HG03060 (cell line): ENCODE results near the gene FRZB.
"Not testable (repeated sequence)": the region's sequence is repeated elsewhere in the genome, so short reads cannot be mapped to it uniquely, and the experiment has no call there.

ENCODE experiments used
- ATAC-seq: cut with Tn5 transposase; IDR thresholded peaks from one replicate; pipeline ENCODE4 v1.9.1; 2021; ENCODE audit warnings: low read depth, moderate number of reproducible peaks; ENCODE audit not compliant: unreplicated experiment

Gene FRZB

DNA sequence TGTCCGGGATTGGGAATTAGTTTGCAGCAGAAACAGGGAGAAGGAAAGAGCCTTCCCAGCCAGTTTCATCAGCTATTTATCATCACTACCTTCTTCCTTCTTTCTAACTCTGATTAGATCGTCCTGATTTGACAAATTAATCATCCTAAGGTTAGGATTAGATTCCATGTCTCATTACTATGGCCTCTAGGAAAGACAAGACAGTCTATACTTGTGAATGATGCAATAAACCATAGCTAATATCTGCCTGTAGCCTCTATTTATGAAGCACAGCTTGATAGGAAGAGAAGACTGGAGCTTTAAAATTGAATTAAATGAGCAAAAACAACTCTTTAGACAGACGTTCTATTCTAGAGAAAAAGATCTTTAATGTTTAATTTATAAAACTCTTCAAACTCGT lies 25.2 kb upstream of the FRZB start:
- ATAC-seq: no peak

DNA sequence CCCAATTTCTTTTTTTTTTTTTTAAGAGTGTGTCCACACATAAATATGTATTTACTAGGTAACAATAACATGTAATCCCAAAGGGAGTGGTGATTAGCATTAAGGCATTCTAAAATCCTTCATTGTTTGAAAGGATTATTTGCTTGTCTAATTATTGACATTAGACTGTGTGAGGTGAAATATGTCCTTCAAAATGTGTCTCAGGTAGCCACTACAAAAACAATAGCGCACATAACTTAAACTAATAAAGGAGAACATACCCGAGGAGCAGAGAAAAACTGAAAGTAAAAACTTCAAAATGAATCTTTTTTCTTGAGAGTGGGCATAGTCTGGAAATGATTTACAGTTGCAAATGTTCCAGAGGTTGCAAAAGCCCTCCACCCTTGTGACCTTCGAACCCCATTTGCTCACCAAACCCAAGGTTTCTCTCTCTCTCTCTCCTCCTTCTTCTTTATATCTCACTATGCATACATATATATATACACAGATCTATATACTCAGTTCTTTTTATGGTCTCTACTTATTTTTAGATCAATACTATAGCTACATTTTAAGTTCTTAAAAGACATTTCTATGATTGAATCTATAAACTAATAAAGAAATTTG lies 24.4 kb upstream of the FRZB start:
- ATAC-seq: no peak

DNA sequence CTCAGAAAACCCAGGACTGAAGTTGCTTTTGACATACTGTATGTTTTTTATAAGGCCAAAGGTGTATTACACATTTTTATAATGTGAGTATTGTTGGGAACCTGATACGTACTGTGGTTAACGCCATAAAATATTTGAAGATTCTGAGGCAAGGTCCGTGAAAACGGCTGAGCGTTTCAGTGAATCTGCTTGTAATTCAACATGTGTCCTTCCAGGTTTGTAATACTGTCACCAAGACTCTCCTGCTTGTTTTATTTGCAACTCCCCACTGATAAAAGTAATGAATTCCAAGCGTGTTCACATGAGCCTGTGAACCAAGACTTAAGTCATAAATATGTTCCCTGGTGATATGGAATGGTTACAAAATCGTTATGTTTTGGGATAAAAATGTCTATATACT lies 23.9 kb upstream of the FRZB start:
- no peak for ATAC-seq

DNA sequence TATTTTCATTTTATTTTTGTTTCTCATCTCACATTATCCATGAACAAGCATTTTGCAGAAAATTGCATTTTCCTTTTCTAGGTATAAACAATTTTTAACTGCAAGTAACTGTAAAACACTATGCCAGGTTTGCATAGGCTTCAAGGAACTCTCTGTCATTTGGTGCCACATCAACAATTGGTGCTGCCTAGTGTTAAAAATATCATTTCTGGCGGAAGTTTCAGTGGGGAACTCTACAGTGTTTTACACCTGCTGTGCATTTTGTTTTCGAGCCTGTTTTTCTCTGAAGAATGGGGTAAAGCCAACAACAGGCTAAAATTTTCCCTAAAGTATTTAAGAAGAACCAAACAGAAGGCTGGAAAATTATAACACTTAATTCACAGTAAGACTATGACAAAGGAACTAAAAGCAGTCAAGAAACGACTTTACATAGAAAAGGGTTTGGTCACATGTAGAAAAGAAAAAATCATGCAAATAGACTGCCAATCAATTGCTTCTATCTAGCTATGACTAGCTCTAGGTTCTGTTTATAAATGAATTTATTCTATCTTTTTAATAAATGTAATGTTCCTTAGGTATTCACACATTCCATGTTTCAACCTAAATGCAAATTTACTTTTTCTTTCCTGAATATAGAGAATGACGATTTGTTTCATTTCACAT lies 21.4 kb upstream of the FRZB start:
- no peak for ATAC-seq

DNA sequence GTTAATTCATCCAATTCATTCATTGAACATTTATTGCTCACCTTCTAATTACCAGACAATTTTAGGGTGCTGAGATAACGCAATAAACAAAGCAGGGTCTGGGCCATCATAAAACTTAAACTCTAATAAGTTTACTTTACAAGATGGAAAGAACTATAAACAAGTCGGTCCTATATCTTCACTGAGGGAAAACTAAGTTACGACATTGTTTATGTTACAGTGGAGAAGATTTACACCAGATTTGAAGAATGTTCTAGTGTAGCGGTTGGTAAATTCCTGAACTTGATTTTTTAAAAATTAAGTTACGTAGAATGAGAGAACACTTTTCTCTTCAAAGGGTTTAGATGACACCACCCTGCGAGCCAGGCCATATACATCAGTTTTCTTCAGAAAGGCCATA lies 20.7 kb upstream of the FRZB start:
- ATAC-seq: no peak

DNA sequence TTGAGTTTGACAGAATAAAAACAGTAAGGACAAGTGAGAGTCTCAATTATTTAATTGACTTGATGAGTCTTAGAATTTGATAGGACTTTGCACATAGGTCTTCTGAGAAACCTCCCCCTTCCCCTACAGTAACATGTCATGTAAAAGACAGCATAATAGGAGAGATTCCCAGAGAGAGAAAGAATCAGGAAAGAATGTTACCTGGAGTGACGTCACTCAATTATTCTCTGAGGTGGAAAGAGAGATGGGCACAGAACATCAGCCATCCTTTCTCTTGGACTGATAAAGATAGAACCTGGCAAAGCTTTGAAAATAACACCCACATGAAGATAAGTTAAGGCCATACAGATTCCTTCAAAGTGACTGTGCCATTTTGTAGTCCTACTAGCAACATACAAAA lies 19.3 kb upstream of the FRZB start:
- ATAC-seq: no peak

DNA sequence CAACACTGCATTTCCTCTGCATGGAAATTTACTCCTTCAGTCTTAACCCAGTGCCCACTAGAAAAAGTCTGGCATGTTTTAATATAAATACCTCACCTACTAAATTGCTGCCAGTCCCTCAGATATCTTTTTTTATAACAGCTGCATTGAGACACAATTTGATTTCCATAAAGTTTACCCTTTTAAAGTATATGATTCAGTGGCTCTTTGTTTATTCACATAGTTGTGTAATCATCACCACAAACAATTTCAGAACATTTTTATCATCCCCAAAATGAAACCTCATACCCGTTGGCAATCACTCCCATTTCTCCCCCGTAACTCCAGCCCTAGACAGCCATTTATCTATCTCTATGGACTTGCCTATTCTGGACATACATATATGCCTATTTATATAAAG lies 17.0 kb upstream of the FRZB start:
- ATAC-seq: no peak

DNA sequence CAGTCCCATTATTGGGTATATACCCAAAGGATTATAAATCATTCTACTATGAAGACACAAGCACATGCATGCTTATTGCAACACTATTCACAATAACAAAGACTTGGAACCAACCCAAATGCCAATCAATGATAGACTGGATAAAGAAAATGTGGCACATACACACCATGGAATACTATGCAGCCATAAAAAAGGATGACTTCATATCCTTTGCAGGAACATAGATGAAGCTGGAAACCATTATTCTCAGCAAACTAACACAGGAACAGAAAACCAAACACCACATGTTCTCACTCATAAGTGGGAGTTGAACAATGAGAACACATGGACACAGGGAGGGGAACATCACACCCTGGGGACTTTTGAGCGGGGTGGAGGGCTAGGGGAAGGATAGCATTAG lies 13.7 kb upstream of the FRZB start:
- not testable (repeated sequence) for ATAC-seq

DNA sequence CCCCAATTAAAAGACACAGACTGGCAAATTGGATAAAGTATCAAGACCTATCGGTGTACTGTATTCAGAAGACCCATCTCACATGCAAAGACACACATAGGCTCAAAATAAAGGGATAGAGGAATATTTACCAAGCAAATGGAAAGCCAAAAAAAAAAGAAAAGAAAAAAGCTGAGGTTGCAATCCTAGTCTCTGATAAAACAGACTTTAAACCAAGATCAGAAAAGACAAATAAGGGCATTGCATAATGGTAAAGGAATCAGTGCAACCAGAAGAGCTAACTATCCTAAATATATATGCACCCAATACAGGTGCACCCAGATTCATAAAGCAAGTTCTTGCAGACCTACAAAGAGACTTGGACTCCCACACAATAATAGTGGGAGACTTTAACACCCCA lies 10.2 kb upstream of the FRZB start:
- ATAC-seq: not testable (repeated sequence)

DNA sequence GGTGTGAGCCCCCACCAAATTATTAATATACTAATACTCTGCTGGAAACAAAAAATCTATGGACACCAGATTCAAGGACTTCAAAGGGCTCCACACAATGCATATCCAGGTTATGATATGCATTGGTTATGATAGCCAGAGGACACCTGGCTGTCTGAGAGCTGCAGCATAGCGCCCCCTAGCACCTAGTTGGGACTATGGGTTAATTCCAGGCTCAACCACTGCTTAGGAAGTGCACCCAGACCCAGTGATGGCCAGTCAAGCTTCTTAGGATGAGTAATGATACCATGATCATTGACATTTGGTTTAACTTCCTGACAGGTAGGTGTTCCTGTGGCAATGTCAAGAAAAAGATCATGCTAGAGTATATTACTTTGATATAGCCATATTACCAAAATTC lies 3.8 kb upstream of the FRZB start:
- no peak for ATAC-seq

DNA sequence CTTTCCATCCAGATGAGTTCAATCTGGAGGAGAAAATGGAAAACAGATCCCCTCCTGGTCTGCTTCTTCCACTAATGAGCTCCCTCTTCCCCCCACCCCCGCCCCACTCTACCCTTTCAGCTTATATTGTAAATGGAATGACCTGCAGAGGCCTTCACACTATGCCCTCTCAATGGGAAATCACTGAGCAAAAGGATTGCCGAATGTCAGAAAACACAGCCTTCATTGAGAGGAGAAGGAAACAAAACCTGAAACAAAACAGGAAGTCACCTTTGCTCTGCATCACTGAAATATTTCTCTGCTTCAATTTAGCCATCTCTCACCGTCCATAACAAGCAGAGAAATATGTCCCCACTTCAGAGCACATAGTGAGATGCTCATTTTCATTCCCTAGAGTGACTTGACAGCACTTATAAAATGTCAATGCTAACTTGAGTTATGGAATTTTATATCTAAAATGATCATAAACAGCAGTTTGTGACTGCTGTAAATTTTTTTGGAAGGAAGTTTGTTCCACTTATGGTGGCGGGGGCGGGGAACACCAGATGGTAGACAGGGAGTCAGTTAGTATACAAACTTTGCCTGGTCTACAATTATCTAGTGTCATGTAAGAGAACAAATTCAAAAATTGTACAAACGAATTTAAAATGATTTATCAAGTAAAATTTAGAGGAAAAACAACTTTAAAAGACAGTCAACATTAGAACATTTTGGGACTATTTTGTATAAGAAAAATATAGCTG lies 1.8 kb upstream of the FRZB start:
- ATAC-seq: no peak

DNA sequence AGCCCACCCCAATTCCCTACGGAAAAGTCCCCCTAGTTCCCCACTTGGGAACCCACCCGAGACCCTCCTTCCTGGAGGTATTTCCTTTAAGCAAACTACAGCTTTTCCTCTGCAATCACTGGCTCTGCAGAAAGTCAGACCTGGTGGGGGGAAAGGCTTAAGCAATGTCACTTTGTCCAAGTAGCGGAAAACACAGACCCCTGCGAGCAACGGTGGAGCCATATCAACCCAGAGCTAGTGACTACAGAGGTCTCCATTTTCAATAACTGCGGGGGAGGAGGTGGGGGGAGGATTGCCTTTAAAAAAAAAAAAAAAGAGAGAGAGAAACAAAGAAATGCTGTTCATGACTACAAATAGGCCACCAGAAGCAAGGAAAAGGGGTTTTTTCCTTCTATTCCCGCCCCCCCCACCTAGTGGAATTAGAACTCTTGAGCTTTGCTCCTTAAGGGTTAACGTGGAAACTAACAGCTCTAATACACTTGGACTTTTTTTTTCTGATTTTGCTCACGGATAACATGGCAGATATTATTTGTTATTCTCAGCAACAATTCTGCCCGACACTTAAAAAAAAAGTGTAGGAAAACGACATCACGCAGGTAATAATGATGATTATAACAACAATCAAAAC lies 1.1 kb upstream of the FRZB start:
- no peak for ATAC-seq

DNA sequence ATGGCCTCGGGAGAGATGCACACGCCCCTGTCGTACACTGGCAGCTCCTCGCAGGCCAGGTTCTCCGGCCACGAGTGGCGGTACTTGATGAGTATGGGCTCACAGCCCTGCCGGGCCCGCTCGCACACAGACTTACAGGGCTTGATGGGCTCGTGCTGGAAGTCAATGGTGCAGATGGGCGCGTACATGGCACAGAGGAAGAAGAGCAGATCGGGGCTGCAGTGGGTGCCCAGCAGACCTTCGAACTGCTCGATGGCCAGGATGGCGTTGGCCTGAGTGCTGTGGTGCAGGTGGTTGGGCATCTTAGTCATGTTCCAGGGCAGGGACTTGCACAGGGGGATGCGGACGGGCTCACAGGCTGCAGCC lies 359 bp downstream of the FRZB start:
- no peak for ATAC-seq

DNA sequence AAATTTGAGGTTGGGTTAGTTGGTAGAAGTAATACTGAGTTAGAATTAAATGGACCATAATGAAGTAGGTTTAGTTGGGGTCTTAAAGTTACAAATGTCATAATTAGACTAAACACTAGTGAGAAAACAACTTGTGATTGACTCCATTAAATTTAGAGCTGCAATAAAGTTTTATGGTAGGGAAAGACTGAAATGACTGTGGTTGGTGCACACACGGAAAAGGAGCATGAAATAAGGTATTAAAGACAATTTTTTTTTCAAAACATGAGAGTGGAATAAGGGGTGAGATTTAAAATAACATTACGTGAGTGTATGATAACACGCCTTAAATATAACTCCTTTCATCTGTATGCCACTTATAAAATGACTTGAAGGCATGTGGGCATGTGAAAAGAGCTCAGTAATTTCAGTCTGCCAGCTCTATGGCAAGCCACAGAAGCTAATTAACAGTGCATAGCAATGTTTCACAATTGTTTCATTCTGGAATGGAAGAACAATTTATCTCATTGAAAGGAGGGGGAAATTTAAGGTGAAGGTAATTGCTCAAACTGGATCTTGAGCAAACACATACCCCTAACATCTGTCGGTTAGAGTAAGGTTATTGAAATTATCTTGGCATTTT lies 1.4 kb downstream of the FRZB start:
- ATAC-seq: no peak

DNA sequence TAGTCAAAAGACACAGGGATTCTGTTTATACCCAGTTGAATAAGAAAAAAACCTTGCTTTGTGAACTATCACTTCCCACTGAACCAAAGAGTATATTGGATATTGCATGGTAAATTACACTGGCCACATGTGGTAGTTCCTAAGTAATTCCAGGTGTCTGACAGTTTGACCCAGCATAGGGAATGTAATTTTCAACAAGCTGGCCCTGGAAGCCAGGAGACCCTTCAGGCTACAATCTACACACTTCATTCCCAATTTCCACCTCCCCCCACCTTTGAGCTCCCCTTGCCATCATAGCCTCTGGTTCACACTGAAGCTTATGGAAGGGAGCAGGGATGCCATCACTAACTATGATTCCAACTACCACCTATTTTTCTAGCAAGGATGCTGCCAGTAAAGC lies 2.8 kb downstream of the FRZB start:
- ATAC-seq: no peak

DNA sequence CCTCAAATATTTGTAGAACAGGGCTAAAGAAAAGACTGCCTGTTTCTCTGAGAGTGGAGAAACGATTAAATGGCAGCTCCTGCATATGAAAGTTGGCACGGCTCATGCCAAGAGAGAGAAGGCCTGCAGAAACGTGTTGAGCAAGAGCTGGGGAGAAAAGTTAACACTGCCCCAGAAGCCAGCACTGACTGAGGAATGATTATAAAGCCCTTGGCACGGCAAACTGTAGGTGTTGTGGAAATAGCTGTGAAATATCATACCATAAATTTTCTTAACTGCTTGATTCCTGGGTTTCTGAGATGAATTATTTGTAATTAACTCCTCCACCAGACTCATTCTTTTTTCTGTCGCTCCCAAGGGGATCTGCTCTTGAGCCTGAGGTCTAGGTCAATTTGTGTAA lies 4.3 kb downstream of the FRZB start:
- no peak for ATAC-seq

DNA sequence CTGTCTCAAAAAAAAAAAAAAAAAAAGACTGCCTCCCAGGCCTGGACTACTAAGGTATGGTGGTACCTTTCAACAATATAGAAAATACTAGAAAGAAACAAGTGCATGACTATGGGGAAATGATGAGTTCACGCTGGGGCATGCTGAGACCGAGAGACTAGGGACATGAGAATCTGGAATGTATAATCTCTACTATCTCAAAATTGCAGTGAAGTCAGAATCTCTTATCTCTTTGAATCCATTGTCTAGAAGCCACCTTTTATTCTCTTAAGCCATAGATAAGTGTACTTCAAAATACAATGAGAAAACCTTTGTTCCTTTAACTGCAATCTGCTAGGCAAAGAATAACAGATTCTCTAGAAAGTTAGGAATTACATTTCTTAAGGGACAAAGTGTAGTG lies 5.6 kb downstream of the FRZB start:
- ATAC-seq: no peak

DNA sequence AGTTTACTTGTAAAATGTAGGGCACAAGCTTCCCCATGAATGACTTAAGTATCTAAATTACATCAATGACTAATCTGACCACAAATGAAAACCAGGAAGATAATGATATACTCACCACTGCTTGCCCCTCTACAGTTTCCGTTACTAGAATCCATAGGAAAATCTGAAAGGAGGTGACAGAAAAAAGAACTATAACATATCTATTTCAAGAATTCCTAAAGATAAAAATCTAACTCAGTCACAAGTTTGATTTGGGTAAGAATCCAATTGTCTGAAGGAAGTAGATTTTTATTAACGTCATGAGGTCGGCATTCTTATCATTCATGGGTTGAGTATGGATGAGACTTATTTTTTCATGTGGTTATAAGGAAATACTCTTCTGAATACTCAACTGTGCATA lies 7.8 kb downstream of the FRZB start:
- ATAC-seq: no peak

DNA sequence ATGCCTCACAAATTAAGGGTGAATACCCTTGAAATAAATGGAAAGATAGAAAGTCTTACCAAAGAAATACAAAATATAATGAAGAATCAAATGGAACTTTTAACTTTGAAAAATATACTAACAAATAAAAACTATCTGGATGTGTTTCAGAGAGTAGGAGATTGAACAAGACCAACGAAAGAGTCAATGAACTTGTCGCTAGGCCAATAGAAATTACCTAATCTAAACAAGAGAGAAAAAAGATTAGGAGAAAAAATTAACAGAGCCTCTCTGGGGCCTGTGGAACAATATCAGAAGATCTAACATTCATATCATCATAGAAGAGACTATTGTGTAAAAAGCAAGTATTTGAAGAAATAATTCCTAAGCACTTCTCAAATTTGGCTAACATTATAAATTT lies 11.1 kb downstream of the FRZB start:
- no peak for ATAC-seq

DNA sequence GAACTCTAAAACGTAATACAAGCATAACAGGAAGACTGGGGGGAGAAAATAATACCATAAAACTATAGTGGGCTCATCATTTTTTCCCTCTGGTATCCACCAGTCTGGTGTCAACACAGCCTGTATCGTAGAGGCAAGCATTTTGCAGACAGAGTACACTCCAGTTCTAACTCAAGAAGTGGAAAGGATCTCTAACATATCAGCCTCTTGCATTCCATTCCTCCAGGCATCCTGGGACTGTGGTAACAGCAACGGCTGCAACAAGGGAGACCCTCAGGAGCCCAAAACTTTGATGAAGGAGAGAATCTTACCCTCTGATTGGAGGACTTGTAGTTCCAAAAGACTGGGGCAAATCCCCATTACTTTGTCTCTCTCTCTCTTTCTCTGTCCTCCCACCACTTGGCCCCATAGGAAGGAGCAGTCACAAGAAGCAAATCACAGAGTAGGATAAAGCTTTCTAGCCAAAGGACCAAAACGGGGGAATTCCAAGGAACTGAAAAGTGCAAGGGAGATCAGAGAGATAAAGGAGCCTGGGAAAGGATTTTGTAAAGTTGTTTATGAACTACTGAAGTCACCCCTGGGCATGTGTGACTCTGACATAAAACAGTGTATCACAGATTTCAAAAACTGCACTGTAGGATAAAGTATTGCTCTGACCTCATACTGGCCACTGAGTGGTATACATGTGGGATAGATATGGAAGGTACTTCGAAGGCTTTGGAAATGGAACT lies 11.9 kb downstream of the FRZB start:
- ATAC-seq: no peak

DNA sequence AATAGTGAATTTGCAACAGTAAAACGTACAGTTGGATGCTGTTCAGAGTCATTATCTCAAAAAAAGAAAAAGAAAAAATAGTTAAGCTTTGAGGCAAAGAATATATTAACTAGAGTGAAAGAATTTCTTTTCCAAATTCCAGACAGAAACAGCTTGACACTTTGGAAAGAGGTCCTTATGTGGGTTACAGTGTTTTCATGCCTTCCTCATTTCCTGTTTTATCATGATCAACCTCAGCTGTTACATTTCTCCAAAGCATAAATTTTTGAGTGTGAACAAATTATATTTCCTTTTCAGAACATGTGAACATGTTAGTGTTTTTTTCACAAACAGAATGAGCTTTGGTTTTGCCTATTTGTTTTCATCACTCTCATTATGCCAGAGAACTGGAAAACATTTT lies 13.6 kb downstream of the FRZB start:
- no peak for ATAC-seq
